AG04450 (cell line): ENCODE data around the gene CLHC1. TPM values are rescaled to one million over a fixed set of nuclear protein-coding genes. Genes with fewer than 3 reads are reported as not detected.
A peak's percentile ranks its signal among the peaks of the same experiment; 100 is the strongest.

ENCODE experiments used
- CTCF ChIA-PET: fragments of 300-600, 350-600 bp; formaldehyde crosslinking; extraction: SDS; loops from one replicate; lab custom pipeline; 2022; ENCODE audit warnings: antibody characterized with exemption, inconsistent platforms; lab: Charles Lee
- POLR2A ChIA-PET: fragments of 350-600 bp; formaldehyde crosslinking; extraction: SDS; loops from one replicate; lab custom pipeline; 2021; ENCODE audit warnings: antibody characterized with exemption, inconsistent platforms; lab: Yijun Ruan, JAX
- DNase-seq: peaks from one replicate; pipeline ENCODE4 v3.0.0-alpha.2; 2011; ENCODE audit warnings: low read depth, low spot score
- H3K27ac ChIP-seq: one replicate; pipeline ENCODE4 v1.5.1; 2012; ENCODE audit warnings: low read depth, low read length, control low read depth
- H3K27me3 ChIP-seq: one replicate; pipeline ENCODE4 v1.6.0; 2012; ENCODE audit warnings: low read length; ENCODE audit not compliant: control insufficient read depth, insufficient read depth
- H3K4me3 ChIP-seq: 2 replicates; pipeline ENCODE4 v1.5.1; 2011; ENCODE audit warnings: mild to moderate bottlenecking, low read depth, low read length, control low read depth
- H3K9me3 ChIP-seq: 2 replicates; pipeline ENCODE4 v1.5.1; 2012; ENCODE audit warnings: low read length; ENCODE audit not compliant: control insufficient read depth, insufficient read depth
- CTCF ChIP-seq: IDR thresholded peaks from 2 replicates; pipeline ENCODE4 v1.5.1; 2011; ENCODE audit warnings: low read depth, low read length, control low read depth, inconsistent platforms
- polyA plus RNA-seq: library from polyadenylated mRNA; depleted of rRNA; stranded (reverse); fragments of >200 nt; gene quantifications from 2 replicates; pipeline ENCODE4 v1.2.3, GENCODE V29; 2011

CLHC1 gene
- polyA plus RNA-seq, 1 experiment, result 14.4 TPM

GRCh38 chr2:55236992-55237543 is 5.0 kb upstream of the CLHC1 start:
- no peak for TF ChIP-seq CTCF
- DNase-seq, result no peak
- ChIA-PET CTCF (no interaction called here), POLR2A (interaction anchor here (0.7 kb wide), 1 partner anchor 338 kb away, joined by 5 read pairs; no protein-coding TSS in a partner anchor)
- Histone ChIP-seq H3K9me3 (no peaks in the 10 kb centered on the region; the same call in 1 of the 2 replicates), H3K4me3 (no peak overlapping the region), H3K27me3 (no peaks in the 10 kb centered on the region), H3K27ac (no peak overlapping the region)

DNA sequence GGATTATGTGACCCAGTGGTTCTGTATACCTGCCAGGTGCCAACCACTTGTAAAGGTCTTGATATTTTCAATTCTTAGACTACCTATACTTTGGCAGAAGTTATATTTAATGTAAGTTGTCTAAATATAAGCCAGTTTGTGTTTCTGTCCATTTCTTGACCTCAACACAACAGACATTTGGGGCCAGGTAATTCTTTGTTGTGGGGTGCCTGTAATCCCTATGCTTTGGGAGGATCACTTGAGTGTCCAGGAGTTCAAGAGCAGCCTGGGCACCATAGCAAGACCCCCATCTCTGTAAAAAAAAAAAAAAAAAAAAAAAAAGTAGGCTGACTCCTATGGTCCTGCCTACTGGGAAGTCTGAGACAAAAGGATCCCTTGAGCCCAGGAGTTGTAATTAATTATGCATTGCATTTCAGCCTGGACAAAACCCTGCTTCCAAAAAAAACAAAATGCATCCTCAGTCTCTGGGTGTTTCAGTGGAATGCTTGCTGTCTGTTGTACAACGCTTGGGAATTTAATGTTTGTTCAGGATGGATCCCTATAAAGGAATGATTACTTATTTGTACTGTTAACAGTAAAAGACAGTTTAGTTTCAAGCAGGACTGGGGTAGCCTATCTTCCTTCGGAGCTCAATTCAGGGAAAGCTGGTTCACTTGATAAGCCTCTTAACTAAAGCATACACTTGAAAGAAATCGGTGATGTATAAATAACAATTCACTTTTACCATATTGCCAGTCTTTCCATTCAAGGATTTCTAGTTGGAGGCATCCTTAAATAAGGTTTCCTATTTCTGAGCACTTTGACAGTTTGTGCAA is 3.8 kb upstream of the CLHC1 start:
- H3K27me3 ChIP-seq, result no peaks in the 10 kb centered on the region
- no peak overlapping the region for H3K4me3 ChIP-seq
- no peak for TF ChIP-seq CTCF
- ChIA-PET POLR2A (no interaction called here), CTCF (interaction anchor here (0.5 kb wide), 1 partner anchor 12 kb away, joined by 3 read pairs; no protein-coding TSS in a partner anchor)
- H3K27ac ChIP-seq, result no peak overlapping the region
- no peak for DNase-seq
- no peaks in the 10 kb centered on the region; the same call in 1 of the 2 replicates for H3K9me3 ChIP-seq

GRCh38 chr2:55233658-55233940 is 1.5 kb upstream of the CLHC1 start:
- H3K9me3 ChIP-seq, result no peaks in the 10 kb centered on the region; the same call in 1 of the 2 replicates
- H3K27ac ChIP-seq, result no peak overlapping the region
- ChIA-PET CTCF (no interaction called here), POLR2A (no interaction called here)
- no peaks in the 10 kb centered on the region for H3K27me3 ChIP-seq
- H3K4me3 ChIP-seq, result peak overlapping the region; percentile 95
- no peak for DNase-seq
- no peak for TF ChIP-seq CTCF

- CTCF ChIA-PET, result no interaction called here
- peak overlapping the region; percentile 94 for H3K27ac ChIP-seq
- no peak for TF ChIP-seq CTCF
- H3K9me3 ChIP-seq, result no peaks in the 10 kb centered on the region; the same call in 1 of the 2 replicates
- POLR2A ChIA-PET, result interaction anchor here (0.6 to 1.0 kb wide), 3 partner anchors 10 to 287 kb away, joined by 3 to 7 read pairs (median 7); partner anchors contain the start of gene CFAP36
- no peaks in the 10 kb centered on the region for H3K27me3 ChIP-seq
- no peak for DNase-seq
- peak overlapping the region; percentile 95 for H3K4me3 ChIP-seq
These were observed 967 bp upstream of the CLHC1 start for GRCh38 chr2:55232863-55233657.
